Stimulated activated CD4-positive, alpha-beta T cell treated with anti-CD3 and anti-CD28 coated beads, Interleukin-15, amount 100 ng/mL, for 1 hour (primary cell): ENCODE measurements around the gene LYZL2.
"Not testable (repeated sequence)": the region's sequence is repeated elsewhere in the genome, so short reads cannot be mapped to it uniquely, and the experiment has no call there.

Source experiments
- DNase-seq, 2 donors: peaks; one replicate each; pipeline ENCODE4 v3.0.0-alpha.2; 2020; ENCODE audit warnings: low read depth in 1 of 2, low spot score in 1 of 2

Gene LYZL2

GRCh38 chr10:30629653-30630052, at the start of gene LYZL2:
Gene LYZL2, minus strand, starts transcription at chr10:30629753. Its CDS starts 2,838 bp downstream, at chr10:30626915.
- no peak for DNase-seq

DNA sequence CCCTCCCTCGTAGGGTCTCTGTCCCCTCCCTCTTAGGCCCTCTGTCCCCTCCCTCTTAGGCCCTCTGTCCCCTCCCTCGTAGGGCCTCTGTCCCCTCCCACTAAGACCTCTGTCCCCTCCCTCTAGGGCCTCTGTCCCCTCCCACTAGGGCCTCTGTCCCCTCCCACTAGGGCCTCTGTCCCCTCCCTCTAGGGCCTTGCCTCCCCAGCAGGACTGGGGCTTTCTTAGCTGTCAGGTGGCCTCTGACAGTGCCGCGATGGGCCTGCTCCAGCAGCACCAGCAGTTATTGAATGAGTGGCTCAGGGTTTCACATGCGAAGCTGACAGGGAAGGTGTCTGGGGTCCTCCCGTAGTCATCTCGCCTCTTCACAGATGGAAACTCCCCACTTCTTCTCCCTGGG, 48.1 kb upstream of the LYZL2 start:
- DNase-seq = not testable (repeated sequence)

DNA sequence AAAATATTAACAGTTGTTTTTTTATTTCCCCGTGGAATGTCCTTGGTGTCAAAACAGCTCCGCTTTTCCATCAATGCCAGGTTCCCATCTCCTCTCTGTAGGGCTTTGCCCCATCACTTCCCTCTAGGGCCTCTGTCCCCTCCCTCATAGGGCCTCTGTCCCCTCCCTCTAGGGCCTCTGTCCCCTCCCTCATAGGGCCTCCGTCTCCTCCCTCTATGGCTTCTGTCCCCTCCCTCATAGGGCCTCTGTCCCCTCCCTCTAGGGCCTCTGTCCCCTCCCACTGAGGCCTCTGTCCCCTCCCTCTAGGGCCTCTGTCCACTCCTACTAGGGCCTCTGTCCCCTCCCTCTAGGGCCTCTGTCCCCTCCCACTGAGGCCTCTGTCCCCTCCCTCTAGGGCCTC, 47.6 kb upstream of the LYZL2 start:
- DNase-seq = not testable (repeated sequence)

DNA sequence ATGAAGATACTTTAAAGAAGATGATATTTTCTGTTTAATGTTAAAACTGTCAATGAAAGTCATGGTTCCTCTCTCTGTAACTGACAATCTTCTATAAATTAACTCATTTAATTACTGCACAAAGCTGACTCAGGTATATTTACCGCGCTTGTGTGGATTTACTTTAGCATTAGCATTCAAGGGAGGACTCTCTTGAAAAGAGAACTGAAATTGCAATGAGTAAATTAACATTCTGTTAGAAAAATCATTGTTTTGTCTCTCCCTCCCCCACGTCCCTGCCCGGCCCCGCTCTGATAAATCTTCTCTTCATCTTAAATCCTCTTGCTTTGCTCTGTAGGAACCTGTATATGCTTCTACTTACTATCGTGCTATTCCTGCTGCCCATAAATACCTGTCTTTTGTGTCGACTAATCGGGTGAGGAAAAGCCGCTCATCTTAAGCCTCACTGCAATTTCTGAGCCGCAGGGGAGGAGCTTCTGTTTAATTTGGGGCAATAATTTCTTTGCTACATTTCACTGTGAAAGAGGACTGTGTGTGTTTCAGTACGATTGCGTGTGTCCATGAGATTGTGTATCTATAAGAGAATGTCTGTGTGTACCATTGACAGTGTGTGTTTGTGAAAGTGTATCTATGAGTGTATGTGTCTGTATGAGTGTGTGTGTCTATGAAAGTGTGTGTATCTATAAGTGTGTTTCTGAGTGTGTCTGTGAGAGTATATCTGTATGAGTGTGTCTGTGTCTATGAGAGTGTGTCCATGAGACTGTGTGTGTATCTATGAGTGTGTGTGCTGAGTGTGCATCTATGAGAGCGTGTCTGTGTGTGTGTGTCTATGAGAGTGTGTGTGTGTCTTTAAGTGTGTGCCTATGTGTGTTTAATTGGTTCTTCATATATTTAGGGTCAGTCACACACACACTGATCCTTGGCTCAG, 46.5 kb upstream of the LYZL2 start:
- DNase-seq = no peak

DNA sequence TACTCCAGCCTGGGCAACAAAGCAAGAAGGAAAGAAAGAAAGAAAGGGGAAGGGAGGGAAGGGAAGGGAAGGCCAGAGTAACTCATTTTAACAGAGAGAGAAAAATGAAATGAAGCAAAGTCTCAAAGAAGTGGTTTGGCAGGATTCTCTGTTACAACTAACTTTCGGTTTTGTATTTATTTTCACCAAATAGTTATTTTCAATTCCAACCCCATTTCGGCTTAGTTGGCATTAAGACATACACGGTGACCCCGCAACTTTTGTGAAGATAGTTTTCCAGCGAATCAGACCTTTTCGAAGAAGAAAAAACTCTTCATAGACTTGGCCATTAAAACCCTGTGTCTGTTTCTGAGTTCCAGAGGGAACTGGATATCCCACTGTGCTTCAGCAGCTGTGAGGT, 45.2 kb upstream of the LYZL2 start:
- DNase-seq = no peak

- not testable (repeated sequence) for DNase-seq
These were observed 43.7 kb upstream of the LYZL2 start for GRCh38 chr10:30673262-30673661.

DNA sequence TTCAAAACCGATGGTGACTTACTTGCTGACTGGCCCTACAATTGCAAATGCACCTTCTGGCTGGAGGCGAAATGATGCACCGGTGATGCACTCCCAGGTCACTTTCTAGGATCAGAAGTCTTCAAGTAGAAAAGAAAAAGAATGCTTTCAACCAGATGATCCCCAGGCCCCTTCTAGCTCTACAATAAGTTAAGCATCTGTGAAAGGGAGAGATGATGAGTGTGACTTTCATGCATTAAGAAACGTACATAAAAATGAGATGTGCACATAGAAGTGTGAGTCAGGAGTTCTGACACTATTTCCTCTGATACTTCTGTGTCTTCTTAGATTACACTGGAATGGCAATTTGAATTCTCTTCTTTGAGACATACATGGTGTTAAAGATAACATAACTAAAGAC, 42.8 kb upstream of the LYZL2 start:
- DNase-seq = not testable (repeated sequence)

DNA sequence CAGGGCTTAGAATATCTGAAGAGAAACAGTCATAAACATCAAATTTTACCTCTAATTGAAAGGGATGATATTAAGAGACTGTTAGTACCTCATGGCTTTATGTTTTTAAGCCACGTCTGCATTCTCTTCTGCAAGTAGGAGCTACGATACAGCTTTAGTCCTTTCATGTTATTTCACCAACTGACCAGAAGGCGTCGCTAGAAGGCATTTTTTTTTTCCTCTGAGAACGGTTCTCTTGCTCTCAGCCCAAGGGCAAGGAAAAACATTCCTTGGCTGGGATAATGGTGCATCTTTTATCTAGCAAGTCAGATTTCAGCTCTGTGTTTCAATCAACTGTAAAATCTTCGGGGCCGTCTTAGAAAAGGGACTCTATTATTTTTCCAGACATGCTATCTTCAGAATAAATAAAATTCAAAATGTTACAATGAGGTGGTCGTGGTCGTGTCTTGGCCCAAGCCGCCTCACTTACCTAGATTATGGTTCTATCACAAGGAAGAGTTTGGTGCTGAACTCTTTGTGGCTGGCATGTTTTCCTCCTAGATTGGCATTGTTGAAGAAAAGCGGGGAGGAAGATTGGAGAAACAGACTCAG, 41.6 kb upstream of the LYZL2 start:
- no peak for DNase-seq

GRCh38 chr10:30667982-30668381, 38.4 kb upstream of the LYZL2 start:
- DNase-seq = not testable (repeated sequence)

DNA sequence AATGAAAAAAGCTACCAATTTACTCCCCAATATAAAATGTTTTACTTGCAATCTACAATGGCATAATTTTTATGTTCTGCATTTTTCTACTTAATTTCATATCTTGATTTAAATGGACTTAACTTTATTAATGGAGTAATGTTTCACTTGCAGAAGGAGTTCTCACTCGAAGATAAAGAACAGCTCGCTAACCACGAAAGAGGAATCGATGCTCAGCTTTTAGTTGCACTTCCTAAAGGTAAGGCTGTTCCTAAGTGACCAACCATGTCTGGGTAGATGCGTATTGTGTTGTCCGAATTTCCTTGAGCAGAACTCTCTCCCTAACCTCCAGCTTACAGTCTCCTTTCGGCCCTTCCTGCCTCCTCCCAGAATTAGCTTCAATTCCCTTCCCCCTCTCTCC, 33.9 kb upstream of the LYZL2 start:
- DNase-seq = not testable (repeated sequence)

GRCh38 chr10:30662814-30663213, 33.3 kb upstream of the LYZL2 start:
- no peak for DNase-seq

DNA sequence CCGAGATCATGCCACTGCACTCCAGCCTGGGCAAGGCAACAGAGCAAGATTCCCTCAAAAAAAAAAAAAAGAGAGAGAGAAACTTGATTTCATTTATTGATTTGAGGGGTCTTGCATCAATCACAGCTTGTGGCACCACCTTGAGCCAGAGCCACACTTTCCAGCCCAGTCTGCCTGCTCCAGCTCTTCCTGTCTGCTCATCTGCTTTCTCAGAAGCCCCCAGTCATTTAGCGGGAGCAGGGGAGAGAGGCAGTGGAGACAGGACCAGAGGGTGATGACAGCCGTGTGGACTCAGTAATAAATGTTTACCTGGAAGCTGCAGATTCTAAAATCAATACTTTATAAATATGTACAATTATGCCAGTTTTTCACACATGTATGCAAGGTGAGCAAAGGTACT, 30.8 kb upstream of the LYZL2 start:
- DNase-seq = not testable (repeated sequence)

DNA sequence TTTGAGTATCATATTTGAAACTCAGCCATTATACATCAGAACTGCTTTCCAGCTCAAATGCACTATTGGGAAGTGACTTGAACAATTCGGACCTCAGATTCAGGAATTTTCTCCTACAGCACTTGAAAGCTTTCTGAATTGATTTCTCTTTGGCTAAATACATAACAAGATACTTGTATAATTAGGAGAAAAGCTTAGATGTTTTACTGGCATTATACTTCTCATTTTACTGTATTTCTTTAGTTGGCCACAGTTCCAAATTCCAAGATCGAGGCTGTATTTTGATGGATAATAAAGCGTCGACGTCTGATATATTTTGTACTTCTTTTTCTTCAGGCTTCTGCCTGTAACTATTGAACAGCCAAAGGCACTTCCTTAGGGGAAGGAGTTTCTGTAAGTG, 26.7 kb upstream of the LYZL2 start:
- DNase-seq = no peak

- not testable (repeated sequence) for DNase-seq
These were observed 25.4 kb upstream of the LYZL2 start for GRCh38 chr10:30655001-30655400.

- DNase-seq = not testable (repeated sequence)
These were observed 22.2 kb upstream of the LYZL2 start for GRCh38 chr10:30651470-30652397.

DNA sequence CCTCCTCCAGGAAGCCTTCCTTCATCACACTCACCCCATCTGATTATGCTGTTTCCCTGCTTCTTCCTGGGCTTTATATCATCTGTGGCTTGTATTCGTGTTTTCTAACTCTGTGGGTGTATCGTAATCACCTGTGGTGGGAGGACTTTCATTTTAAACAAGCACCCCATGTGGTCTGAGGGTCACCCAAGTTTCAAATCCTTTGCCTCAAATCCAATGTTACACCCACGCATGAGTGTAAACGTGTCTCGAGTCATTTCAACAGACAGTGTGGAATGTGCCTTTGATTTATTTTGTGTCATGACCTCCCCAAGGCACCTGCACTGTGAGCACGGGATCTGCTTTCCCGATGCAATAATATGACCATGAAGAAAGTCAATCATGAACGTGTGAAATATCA, 17.5 kb upstream of the LYZL2 start:
- no peak for DNase-seq

GRCh38 chr10:30645340-30645827, 15.8 kb upstream of the LYZL2 start:
- no peak for DNase-seq

- DNase-seq = not testable (repeated sequence)
These were observed 14.9 kb upstream of the LYZL2 start for GRCh38 chr10:30644408-30644861.

- DNase-seq = not testable (repeated sequence)
These were observed 14.1 kb upstream of the LYZL2 start for GRCh38 chr10:30643557-30644199.

GRCh38 chr10:30642856-30643255, 13.3 kb upstream of the LYZL2 start:
- DNase-seq = not testable (repeated sequence)
